Activated naive CD4-positive, alpha-beta T cell treated with anti-CD3 and anti-CD28 coated beads for 36 hours (primary cell): Measurements from ENCODE around the gene TBC1D22A. TPM values are rescaled to one million over a fixed set of nuclear protein-coding genes. Genes with fewer than 3 reads are reported as not detected.
A peak's percentile ranks its signal among the peaks of the same experiment; 100 is the strongest.

Source experiments
- CTCF ChIA-PET: fragments of 350-600 bp; sonication (Branson Sonifier 250); formaldehyde crosslinking; loops from one replicate; lab custom pipeline; 2021; ENCODE audit warnings: antibody characterized with exemption; lab: Charles Lee
- DNase-seq: peaks from one replicate; pipeline ENCODE4 v3.0.0-alpha.2; 2020
- H3K27ac Mint-ChIP-seq: one replicate; pipeline ENCODE4 v1.8.0; 2021; ENCODE audit warnings: mild to moderate bottlenecking, mixed read lengths
- H3K27me3 Mint-ChIP-seq: one replicate; pipeline ENCODE4 v1.8.0; 2021; ENCODE audit warnings: low read depth, mixed read lengths
- H3K36me3 Mint-ChIP-seq: one replicate; pipeline ENCODE4 v1.8.0; 2021; ENCODE audit warnings: low read depth, mixed read lengths
- H3K4me1 Mint-ChIP-seq: one replicate; pipeline ENCODE4 v1.8.0; 2021; ENCODE audit warnings: low read depth, mixed read lengths
- H3K4me3 Mint-ChIP-seq: one replicate; pipeline ENCODE4 v1.8.0; 2021; ENCODE audit warnings: mild to moderate bottlenecking, moderate library complexity, mixed read lengths
- H3K9me3 Mint-ChIP-seq: one replicate; pipeline ENCODE4 v1.8.0; 2021; ENCODE audit warnings: mixed read lengths
- intact Hi-C: fragments of 100-400 bp; cut with micrococcal nuclease; formaldehyde crosslinking; loops from one replicate; pipeline ENCODE4 v1.15.1; 2023
- total RNA-seq, 2 experiments: library from RNA; stranded (reverse); gene quantifications; one replicate each; pipeline ENCODE4 v1.2.3, GENCODE V29; 2021

TBC1D22A gene
- total RNA-seq, 2 experiments from 2014 or later, result 20.1 to 21.4 TPM

DNA sequence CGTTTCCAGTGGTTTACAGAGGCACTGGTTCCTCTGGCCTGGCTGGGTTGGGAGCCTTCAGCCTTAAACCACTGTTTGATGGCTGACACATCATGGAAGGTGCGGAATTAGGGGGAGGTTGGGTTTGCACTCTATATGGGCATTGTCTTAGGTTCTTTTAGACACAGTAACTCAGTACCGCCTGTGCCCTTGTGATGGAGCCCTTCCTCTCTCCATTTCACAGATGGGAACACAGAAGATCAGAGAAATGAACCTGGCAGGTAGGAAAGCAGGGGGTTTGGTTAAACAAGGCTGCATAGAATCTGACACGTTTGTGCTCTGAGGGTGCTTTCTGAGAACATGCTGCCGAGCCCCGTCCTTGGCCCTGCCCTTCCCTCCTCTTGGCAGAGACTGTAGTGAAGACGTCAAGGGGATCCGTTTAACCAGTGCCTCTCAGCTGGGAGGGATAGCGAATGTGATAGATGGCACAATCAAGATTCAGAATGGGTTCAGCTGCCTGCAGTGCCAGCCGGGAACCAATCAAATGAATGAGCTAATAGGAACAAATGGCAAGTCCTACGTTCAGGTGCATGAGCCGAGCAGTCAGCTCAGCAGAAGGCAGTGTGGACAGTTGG, 228.6 kb downstream of the TBC1D22A start:
- CTCF ChIA-PET, result no interaction called here
- Mint-ChIP-seq H3K27ac (no peak overlapping the region), H3K4me3 (no peak overlapping the region), H3K4me1 (no peaks in the 10 kb centered on the region), H3K27me3 (no peaks in the 10 kb centered on the region), H3K9me3 (no peaks in the 10 kb centered on the region), H3K36me3 (peaks cover 7% of the 10 kb centered on the region)
- intact Hi-C loops, result no loop called here
- no peak for DNase-seq

GRCh38 chr22:46991666-46992065, 229.2 kb downstream of the TBC1D22A start:
- H3K4me1 Mint-ChIP-seq, result no peaks in the 10 kb centered on the region
- CTCF ChIA-PET, result no interaction called here
- H3K27me3 Mint-ChIP-seq, result no peaks in the 10 kb centered on the region
- no peak for DNase-seq
- intact Hi-C loops, result no loop called here
- H3K27ac Mint-ChIP-seq, result no peak overlapping the region
- no peak overlapping the region for H3K4me3 Mint-ChIP-seq
- no peaks in the 10 kb centered on the region for H3K9me3 Mint-ChIP-seq
- H3K36me3 Mint-ChIP-seq, result peaks cover 10% of the 10 kb centered on the region

DNA sequence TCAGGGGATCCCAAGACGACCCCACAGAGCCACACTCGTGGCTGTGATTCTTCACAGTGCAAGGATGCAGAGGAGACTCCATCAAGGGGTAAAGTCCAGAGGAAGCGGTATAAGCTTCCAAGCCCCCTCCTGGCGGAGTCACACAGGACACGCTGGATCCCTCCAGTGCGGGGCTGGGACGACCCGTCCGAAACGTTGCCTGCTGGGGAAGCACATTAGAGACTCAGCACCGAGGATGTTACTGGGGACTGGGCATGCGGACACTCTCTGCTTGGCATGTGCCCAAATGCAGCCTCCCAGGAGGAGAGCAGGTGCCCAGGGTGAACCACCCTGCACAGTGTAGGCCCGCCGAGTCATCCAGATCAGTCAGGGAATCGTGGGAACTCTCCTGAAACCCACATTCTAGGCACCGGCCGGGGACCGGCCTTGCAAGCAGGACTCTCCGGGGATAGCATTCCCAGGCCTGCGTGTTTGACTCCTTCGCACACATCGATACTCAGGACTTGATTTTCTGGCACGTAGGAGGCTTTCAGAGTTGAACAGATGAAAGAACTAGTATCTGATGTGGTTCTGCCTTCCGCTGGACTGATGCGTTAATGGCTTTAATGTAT, 229.8 kb downstream of the TBC1D22A start:
- no peaks in the 10 kb centered on the region for H3K9me3 Mint-ChIP-seq
- DNase-seq, result no peak
- CTCF ChIA-PET, result no interaction called here
- no peak overlapping the region for H3K27ac Mint-ChIP-seq
- H3K4me3 Mint-ChIP-seq, result no peak overlapping the region
- intact Hi-C loops, result no loop called here
- H3K27me3 Mint-ChIP-seq, result no peaks in the 10 kb centered on the region
- H3K36me3 Mint-ChIP-seq, result peaks cover 11% of the 10 kb centered on the region
- no peaks in the 10 kb centered on the region for H3K4me1 Mint-ChIP-seq

DNA sequence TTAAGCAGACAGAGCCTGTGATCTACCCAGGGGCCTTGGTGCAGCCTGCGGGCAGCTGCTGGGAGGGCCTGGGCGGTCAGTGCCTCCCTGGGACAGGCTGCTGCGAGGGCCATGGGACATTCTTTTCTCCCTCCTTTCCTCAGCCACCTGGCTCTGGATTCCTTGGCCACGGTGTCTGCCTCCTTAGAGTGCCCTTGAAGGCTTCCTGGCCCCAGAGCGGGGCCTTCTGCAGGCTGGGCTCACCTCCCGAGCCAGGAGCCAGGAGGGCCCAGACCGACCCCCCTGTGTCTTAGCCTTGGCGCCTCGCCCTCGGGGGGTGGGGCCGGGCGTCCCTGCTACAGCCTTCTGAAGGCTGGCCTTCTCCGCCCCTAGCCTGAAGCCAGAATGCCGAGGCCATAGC, 231.2 kb downstream of the TBC1D22A start:
- Mint-ChIP-seq H3K36me3 (peaks cover 11% of the 10 kb centered on the region), H3K27ac (no peak overlapping the region), H3K27me3 (no peaks in the 10 kb centered on the region), H3K9me3 (no peaks in the 10 kb centered on the region), H3K4me1 (no peaks in the 10 kb centered on the region), H3K4me3 (no peak overlapping the region)
- CTCF ChIA-PET, result no interaction called here
- intact Hi-C loops, result no loop called here
- DNase-seq, result no peak

GRCh38 chr22:46994265-46994664, 231.8 kb downstream of the TBC1D22A start:
- CTCF ChIA-PET, result no interaction called here
- peaks cover under 1% of the 10 kb centered on the region for H3K4me1 Mint-ChIP-seq
- H3K9me3 Mint-ChIP-seq, result no peaks in the 10 kb centered on the region
- peaks cover 13% of the 10 kb centered on the region for H3K36me3 Mint-ChIP-seq
- intact Hi-C loops, result no loop called here
- no peak overlapping the region for H3K4me3 Mint-ChIP-seq
- DNase-seq, result no peak
- no peaks in the 10 kb centered on the region for H3K27me3 Mint-ChIP-seq
- H3K27ac Mint-ChIP-seq, result no peak overlapping the region

GRCh38 chr22:46994983-46995382, 232.5 kb downstream of the TBC1D22A start:
- no peak for DNase-seq
- Mint-ChIP-seq H3K36me3 (peaks cover 14% of the 10 kb centered on the region), H3K4me1 (peaks cover 6% of the 10 kb centered on the region), H3K27me3 (no peaks in the 10 kb centered on the region), H3K9me3 (no peaks in the 10 kb centered on the region), H3K4me3 (no peak overlapping the region), H3K27ac (no peak overlapping the region)
- CTCF ChIA-PET, result no interaction called here
- intact Hi-C loops, result no loop called here

DNA sequence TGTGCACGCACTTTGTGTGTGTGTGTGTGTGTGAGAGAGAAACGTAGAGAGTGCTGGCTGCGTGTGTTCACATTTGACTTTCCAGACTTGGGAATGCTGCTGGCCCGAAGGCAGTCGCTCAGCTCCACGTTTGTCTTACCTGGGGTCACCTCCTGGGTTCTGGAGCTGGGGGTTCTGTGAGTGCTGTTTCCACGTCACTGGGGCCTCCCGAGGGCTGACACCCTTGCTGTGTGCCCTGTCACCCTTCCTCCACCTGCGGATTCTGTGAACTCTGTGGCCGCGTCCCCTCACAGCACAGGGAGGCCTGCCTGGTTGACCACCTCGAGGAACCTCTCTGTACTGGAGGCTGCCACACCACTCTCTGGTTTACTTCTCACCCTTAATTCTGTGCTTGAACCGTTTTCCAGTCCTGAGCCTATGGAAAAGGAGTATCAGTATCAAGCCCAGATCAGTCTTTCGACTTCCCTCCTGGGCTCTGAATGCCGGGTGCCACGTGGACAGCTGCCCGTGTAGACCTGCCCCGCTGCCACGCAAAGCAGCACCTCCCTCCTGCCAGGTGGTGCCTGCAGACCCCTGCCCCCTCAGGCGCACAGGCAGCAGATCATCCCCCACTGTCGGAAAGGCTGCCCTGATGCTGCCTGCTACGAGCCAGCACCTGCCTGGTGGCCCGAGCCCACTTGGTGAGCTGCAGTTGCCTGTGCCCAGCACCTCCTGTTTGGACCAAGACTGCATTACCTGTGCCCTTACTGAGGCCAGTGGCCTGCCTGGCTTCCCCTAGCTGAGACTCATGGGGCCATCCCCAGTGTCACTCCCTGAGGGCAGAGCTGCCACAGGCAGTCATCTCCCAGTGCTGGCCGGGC, 233.3 kb downstream of the TBC1D22A start:
- intact Hi-C loops, result no loop called here
- no peaks in the 10 kb centered on the region for H3K9me3 Mint-ChIP-seq
- DNase-seq, result no peak
- peaks cover 12% of the 10 kb centered on the region for H3K4me1 Mint-ChIP-seq
- H3K4me3 Mint-ChIP-seq, result no peak overlapping the region
- no peak overlapping the region for H3K27ac Mint-ChIP-seq
- H3K36me3 Mint-ChIP-seq, result peaks cover 17% of the 10 kb centered on the region
- no peaks in the 10 kb centered on the region for H3K27me3 Mint-ChIP-seq
- CTCF ChIA-PET, result no interaction called here

- Mint-ChIP-seq H3K36me3 (peaks cover 13% of the 10 kb centered on the region), H3K9me3 (no peaks in the 10 kb centered on the region), H3K27ac (no peak overlapping the region), H3K4me3 (no peak overlapping the region), H3K4me1 (peaks cover 15% of the 10 kb centered on the region), H3K27me3 (no peaks in the 10 kb centered on the region)
- intact Hi-C loops, result no loop called here
- no peak for DNase-seq
- CTCF ChIA-PET, result no interaction called here
Observed at GRCh38 chr22:46996595-46997310, 234.3 kb downstream of the TBC1D22A start.

DNA sequence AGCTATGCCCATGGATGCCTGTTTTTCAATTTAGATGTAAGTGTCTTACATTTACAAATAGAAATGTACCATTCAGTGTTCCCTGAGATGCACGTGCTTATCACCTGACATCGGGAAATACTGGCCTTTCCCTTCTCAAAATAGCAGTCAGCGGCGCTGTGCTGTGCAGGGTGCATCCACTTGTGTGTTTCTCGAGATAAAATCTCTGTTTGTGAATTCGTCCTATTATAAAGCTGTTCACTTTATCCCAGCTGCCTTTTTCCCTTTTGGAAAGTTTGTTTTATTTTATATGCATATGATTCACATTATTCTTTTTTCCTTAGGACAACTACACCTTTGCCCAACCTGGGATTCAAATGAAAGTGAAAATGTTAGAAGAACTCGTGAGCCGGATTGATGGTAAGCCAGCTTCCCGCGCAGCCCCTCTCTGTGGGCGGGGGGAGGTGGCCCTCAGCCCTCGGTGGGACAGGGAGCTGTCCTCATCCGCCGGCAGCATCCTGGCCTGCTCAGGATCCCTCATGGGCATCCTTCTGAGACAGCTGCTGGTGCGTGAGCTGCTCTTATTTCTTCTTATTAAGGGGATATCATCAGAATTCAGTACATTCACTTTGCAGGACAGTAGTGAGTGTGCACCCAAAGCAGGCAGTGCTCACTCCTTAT, 235.0 kb downstream of the TBC1D22A start:
- no peak overlapping the region for H3K27ac Mint-ChIP-seq
- intact Hi-C loops, result no loop called here
- no peaks in the 10 kb centered on the region for H3K9me3 Mint-ChIP-seq
- CTCF ChIA-PET, result no interaction called here
- no peak for DNase-seq
- H3K4me3 Mint-ChIP-seq, result no peak overlapping the region
- H3K4me1 Mint-ChIP-seq, result peaks cover 15% of the 10 kb centered on the region
- no peaks in the 10 kb centered on the region for H3K27me3 Mint-ChIP-seq
- H3K36me3 Mint-ChIP-seq, result peaks cover 13% of the 10 kb centered on the region

DNA sequence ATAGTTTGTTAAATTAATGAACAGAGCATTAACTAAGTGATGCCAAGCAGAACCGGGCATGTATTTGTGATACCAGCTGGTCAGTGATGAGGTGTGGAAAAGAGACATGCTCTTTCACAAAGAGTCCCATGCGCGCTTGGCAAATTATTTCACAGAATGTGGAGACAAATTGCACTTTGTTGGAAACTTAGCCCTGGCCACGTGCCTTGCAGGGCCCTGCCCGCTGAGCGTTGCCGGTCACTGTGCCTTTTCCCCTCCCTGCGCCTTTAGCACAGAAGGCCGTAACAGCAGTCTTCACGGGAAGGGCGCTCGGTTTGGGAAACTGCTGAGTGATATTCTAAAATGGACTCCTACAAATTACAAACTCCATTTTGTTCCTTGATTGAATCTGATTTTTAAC, 235.9 kb downstream of the TBC1D22A start:
- H3K27me3 Mint-ChIP-seq, result no peaks in the 10 kb centered on the region
- no peak overlapping the region for H3K4me3 Mint-ChIP-seq
- no peak overlapping the region for H3K27ac Mint-ChIP-seq
- no peak for DNase-seq
- CTCF ChIA-PET, result no interaction called here
- intact Hi-C loops, result no loop called here
- H3K9me3 Mint-ChIP-seq, result no peaks in the 10 kb centered on the region
- H3K36me3 Mint-ChIP-seq, result peaks cover 13% of the 10 kb centered on the region
- peaks cover 15% of the 10 kb centered on the region for H3K4me1 Mint-ChIP-seq

DNA sequence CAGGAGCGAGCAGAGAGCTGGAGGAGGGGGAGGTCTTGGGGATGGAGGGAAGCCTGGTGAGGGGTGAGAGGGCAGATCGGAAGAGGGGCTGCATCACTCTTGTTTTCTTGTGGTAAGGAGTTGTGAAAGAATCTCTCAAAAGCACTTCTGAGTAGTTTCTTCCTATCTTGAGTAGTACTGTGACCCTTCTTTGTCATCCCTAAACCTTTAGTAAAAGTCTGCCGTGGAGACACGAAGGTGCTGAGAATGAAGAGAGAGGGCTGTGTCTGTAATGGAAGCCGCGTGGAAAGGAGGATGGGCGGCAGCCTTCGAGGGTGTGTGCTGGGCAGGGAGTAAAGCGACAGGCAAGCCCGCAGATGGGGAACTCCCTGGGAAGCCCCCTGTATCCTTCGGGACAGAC, 237.8 kb downstream of the TBC1D22A start:
- Mint-ChIP-seq H3K27me3 (no peaks in the 10 kb centered on the region), H3K36me3 (peaks cover 11% of the 10 kb centered on the region), H3K4me1 (peaks cover 15% of the 10 kb centered on the region), H3K27ac (peak overlapping the region; percentile 57), H3K9me3 (no peaks in the 10 kb centered on the region), H3K4me3 (no peak overlapping the region)
- CTCF ChIA-PET, result interaction anchor here (1.0 kb wide), 1 partner anchor 201 kb away, joined by 3 read pairs; no protein-coding TSS in a partner anchor
- intact Hi-C loops, result no loop called here
- DNase-seq, result no peak

DNA sequence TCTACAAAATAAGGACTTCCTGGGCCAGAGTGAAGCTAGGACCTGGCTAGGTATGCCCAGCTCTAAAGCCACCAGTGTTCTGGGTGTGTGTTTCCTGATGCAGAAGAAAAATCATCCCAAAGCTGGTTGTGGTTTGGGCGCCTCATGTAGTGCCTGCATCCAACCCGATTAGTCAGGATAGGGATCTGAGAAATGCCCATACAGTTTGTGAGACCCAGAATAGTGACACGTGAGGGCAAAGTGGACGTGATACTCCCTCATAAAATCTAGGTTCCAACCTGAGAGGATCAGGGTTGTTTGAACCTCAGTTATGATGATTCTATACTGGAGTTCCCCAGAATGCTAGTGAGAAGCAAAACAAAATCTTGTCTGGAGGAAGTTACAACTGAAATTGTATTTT, 238.4 kb downstream of the TBC1D22A start:
- CTCF ChIA-PET, result no interaction called here
- Mint-ChIP-seq H3K9me3 (no peaks in the 10 kb centered on the region), H3K36me3 (peaks cover 11% of the 10 kb centered on the region), H3K27ac (peak overlapping the region; percentile 28), H3K4me3 (no peak overlapping the region), H3K27me3 (no peaks in the 10 kb centered on the region), H3K4me1 (peaks cover 15% of the 10 kb centered on the region)
- intact Hi-C loops, result no loop called here
- DNase-seq, result no peak
